Ascending aorta (tissue), 2 donors: ENCODE measurements around the gene RAET1E. TPM values are rescaled to one million over a fixed set of nuclear protein-coding genes. Genes with fewer than 3 reads are reported as not detected.

Experiments used
- DNase-seq, 2 donors: peaks; one replicate each; pipeline ENCODE4 v3.0.0-alpha.2; 2019; ENCODE audit warnings: low spot score in 2 of 2
- H3K27ac ChIP-seq, 2 donors: fragments of 200-600 bp; sonication (generic); one replicate each; pipeline ENCODE4 v1.5.1; 2016 to 2017; ENCODE audit warnings: mild to moderate bottlenecking in 1 of 2
- H3K27me3 ChIP-seq: fragments of 200-600 bp; sonication (generic); one replicate; pipeline ENCODE4 v1.5.1; 2017
- H3K36me3 ChIP-seq, 2 donors: fragments of 200-600 bp; sonication (generic); one replicate each; pipeline ENCODE4 v1.5.1; 2016
- H3K4me1 ChIP-seq, 2 donors: fragments of 200-600 bp; sonication (generic); one replicate each; pipeline ENCODE4 v1.5.1; 2016 to 2017; ENCODE audit warnings: mild to moderate bottlenecking in 1 of 2
- H3K4me3 ChIP-seq, 2 donors: fragments of 200-600 bp; sonication (generic); one replicate each; pipeline ENCODE4 v1.5.1; 2016 to 2017; ENCODE audit warnings: mild to moderate bottlenecking in 1 of 2
- H3K9me3 ChIP-seq, 2 donors: fragments of 200-600 bp; sonication (generic); one replicate each; pipeline ENCODE4 v1.5.1; 2016
- intact Hi-C: fragments of 100-400 bp; cut with DNase I; formaldehyde crosslinking; loops from one replicate; pipeline ENCODE4 v1.15.1; 2023
- total RNA-seq: library from RNA; depleted of rRNA; stranded (reverse); fragments of >200 nt; gene quantifications from one replicate; pipeline ENCODE4 v1.1.0, GENCODE V29; 2016
- TF ChIP-seq, protein P1 (sequence below), 3 experiments: fragments of 200-600 bp in 2 of 3; fragments of 450-650 bp in 1 of 3; sonication (generic) in 2 of 3; IDR thresholded peaks; one replicate each; pipeline ENCODE4 v1.5.1; 2016 to 2019; ENCODE audit warnings: antibody characterized with exemption in 3 of 3, mild to moderate bottlenecking in 1 of 3, moderate library complexity in 1 of 3

RAET1E gene
- total RNA-seq, 1 donor from 2014 or later = not detected

GRCh38 chr6:149887343-149887742 is 10.6 kb downstream of the RAET1E start:
- H3K9me3 ChIP-seq = no peaks in the 10 kb centered on the region
- H3K27ac ChIP-seq = no peak overlapping the region
- TF ChIP-seq, protein P1, sequence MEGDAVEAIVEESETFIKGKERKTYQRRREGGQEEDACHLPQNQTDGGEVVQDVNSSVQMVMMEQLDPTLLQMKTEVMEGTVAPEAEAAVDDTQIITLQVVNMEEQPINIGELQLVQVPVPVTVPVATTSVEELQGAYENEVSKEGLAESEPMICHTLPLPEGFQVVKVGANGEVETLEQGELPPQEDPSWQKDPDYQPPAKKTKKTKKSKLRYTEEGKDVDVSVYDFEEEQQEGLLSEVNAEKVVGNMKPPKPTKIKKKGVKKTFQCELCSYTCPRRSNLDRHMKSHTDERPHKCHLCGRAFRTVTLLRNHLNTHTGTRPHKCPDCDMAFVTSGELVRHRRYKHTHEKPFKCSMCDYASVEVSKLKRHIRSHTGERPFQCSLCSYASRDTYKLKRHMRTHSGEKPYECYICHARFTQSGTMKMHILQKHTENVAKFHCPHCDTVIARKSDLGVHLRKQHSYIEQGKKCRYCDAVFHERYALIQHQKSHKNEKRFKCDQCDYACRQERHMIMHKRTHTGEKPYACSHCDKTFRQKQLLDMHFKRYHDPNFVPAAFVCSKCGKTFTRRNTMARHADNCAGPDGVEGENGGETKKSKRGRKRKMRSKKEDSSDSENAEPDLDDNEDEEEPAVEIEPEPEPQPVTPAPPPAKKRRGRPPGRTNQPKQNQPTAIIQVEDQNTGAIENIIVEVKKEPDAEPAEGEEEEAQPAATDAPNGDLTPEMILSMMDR (IDR thresholded peaks at IDR 0.05) = no peak
- H3K36me3 ChIP-seq = no peaks in the 10 kb centered on the region
- peaks cover 0 to 3% of the 10 kb centered on the region in 2 donors for H3K4me1 ChIP-seq
- no peaks in the 10 kb centered on the region for H3K27me3 ChIP-seq
- no peak overlapping the region for H3K4me3 ChIP-seq
- intact Hi-C loops = no loop called here
- no peak for DNase-seq

DNA sequence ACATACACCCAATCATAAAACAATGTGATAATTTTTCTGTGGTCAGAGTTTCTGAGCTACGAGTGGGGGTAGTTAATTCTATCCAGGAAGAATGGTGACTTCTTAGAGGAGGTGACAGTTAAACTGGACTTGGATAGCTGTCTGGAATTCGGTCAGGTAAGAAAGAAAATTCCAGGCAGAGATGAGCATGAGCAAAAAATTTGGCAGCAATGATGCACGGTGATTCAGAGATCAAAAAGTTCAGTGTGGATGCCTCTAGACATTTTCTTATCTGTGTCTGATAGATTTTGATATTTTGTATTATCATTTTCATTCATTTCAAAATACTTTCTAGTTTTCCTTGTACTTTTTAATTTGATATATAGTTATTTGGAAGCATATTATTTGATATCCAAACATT is 12.0 kb downstream of the RAET1E start:
- Histone ChIP-seq H3K27ac (no peak overlapping the region), H3K27me3 (no peaks in the 10 kb centered on the region), H3K36me3 (no peaks in the 10 kb centered on the region), H3K9me3 (no peaks in the 10 kb centered on the region), H3K4me1 (peaks cover 0 to 3% of the 10 kb centered on the region in 2 donors), H3K4me3 (no peak overlapping the region)
- DNase-seq = no peak
- intact Hi-C loops = no loop called here
- TF ChIP-seq, protein P1 (IDR thresholded peaks at IDR 0.05) = no peak

DNA sequence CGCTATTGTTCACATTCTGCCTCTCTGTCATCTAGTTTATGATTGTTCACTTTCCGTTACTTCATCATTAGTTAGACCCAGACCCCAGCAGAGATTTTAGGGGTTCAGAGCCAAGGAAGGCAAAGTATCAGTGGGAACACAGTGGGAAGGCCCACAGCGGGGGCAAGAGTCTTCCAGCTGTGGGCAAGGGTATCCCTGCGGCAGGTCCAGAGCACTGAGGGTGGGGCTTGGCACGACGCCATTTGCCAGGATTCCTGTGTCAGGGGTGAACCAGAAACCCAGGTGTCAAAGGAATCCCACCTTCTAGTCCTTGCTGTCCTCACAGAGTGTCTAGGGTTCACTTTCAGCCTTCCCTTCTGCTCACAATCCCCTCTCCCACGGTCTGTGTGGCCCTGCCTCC is 13.3 kb downstream of the RAET1E start:
- no peaks in the 10 kb centered on the region for H3K9me3 ChIP-seq
- H3K4me1 ChIP-seq = peaks cover 0 to 3% of the 10 kb centered on the region in 2 donors
- peak in 1 of 2 donors; percentile 60 for DNase-seq
- H3K4me3 ChIP-seq = no peak overlapping the region
- TF ChIP-seq, protein P1 (IDR thresholded peaks at IDR 0.05) = no peak
- no peaks in the 10 kb centered on the region for H3K27me3 ChIP-seq
- H3K27ac ChIP-seq = no peak overlapping the region
- no peaks in the 10 kb centered on the region for H3K36me3 ChIP-seq
- intact Hi-C loops = no loop called here

- Histone ChIP-seq H3K9me3 (no peaks in the 10 kb centered on the region), H3K4me1 (peaks cover 0 to 3% of the 10 kb centered on the region in 2 donors), H3K36me3 (no peaks in the 10 kb centered on the region), H3K27me3 (no peaks in the 10 kb centered on the region), H3K4me3 (no peak overlapping the region), H3K27ac (no peak overlapping the region)
- TF ChIP-seq, protein P1 (IDR thresholded peaks at IDR 0.05) = no peak
- intact Hi-C loops = no loop called here
- DNase-seq = peak in 1 of 2 donors; percentile 65
Observed at GRCh38 chr6:149884215-149884614, 13.7 kb downstream of the RAET1E start.

GRCh38 chr6:149881860-149882259 is 16.1 kb downstream of the RAET1E start:
- DNase-seq = no peak
- Histone ChIP-seq H3K36me3 (no peaks in the 10 kb centered on the region), H3K4me1 (peaks cover 0 to 3% of the 10 kb centered on the region in 2 donors), H3K27me3 (no peaks in the 10 kb centered on the region), H3K9me3 (no peaks in the 10 kb centered on the region), H3K4me3 (no peak overlapping the region), H3K27ac (no peak overlapping the region)
- TF ChIP-seq, protein P1 (IDR thresholded peaks at IDR 0.05) = no peak
- intact Hi-C loops = no loop called here
